ENCODE results near the gene SHC4.
"Not testable (repeated sequence)": the region's sequence is repeated elsewhere in the genome, so short reads cannot be mapped to it uniquely, and the experiment has no call there.

SHC4 gene

DNA sequence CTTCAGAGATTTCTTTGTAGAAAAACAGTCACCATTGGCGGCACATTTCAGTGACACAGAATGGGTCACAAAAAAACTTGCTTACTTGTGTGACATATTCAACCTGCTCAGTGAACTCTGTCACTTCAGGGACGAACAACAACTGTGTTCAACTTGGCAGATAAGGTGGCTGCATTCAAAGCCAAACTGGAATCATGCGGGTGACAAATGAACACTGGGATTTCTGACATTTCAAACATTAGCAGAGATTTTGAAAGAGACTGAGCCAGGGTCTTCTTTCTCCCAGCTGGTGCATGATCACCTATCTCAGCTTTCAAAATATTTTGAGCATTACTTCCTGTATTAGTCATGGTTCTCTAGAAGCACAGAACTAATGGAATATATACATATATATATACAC is 87.7 kb downstream of the SHC4 start:
- DNase-seq = no peak

DNA sequence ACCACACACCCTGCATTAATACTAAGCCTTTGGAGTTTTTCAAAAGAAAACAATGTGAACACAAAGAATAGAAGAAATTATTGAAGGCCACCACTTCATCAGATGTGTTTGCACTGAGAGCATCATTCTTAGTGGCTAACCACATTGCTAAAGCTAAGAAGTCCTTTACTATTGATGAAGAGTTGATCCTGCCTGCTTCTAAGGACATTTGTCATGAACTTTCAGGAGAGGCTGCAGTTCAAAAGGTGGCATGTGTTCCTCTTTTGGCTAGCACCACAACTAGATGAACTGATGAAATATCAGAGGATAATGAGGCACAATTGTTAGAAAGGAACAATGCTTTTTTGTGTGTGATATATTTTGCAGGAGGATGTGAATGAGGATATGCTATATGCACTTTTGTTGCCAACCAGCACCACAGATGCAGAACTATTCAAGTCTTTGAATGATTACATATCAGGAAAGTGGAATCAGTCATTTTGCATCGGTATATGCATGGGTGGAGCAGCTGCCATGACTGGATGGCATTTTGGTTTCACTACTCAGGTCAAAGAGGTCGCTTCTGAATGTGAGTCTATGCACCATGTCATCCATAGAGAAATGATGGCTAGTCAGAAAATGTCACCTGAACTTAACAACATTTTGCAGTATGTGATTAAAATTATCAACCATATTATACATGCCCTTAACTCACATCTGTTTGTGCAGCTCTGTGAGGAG is 88.3 kb downstream of the SHC4 start:
- DNase-seq = peak; percentile 37

DNA sequence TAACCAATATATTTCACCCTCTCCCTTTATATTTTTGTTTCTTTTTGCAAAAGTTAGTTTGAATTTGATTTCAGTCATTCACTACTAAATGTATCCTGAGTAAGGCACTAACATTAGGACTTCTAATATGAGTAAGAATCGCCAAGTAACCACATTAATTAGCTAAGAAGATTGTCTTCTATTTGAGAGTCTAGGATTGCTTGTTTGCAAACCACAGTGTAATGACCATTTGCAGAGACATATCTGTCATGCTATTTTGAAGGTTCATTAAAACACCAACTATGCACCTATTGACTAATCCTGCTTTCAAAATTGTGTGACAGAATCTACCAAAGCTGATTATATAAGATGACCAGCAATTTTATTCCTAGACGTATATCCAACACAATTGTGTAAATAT is 91.1 kb downstream of the SHC4 start:
- DNase-seq = no peak

DNA sequence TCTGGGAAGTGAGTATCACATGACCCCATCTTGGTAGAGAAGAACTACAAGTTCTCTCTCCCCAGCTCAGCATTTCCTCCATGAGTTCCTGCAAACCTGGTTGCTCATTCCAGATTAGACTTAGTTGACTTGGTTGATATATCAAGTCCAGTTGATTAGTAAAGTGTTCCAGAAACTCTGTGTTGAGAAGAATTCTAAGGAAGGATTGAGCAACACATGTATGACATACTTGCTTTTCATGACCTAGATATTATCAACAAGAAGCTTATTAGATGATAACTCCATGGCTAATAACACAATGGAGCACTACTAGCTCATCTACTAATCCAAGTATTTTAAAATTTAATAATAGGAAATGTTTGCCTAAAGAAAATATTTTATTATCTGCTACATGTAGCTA is 92.2 kb downstream of the SHC4 start:
- no peak for DNase-seq

DNA sequence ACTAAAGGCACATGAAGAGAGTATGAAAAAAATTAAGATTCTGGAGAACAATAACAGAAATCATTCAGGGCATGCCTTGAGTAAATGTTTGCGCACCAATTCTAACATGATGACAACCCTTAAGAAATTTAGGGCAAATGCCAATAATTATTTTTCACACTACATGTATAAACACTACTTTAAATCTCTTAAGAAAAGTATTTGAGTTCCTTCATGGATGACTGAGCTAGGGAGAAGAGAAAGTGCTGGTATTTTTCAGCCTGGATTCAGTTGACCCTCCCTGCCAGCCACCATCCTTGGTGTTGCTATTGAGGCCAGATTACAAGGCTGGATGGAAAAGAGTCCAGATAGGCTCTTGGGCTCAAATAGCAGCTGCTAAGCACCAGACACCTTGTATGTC is 93.8 kb downstream of the SHC4 start:
- no peak for DNase-seq

DNA sequence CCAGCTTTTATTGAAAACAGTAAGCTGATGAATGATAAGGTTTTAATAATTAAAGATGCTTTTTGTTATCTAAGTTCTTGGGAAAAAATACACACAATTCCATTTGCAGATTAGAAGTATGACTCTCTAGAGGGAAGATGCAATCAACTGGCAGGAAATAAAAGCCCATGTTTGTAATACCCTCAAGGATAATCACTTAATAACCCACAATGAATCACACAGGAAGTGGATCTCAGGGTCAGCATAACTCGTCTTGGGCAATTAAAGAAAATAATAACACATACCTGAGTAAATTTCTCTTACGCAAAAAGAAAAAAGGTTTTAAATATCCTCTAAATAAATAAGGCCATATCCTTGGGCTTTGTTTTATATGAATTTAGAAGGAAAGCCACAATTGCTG is 95.2 kb downstream of the SHC4 start:
- no peak for DNase-seq

DNA sequence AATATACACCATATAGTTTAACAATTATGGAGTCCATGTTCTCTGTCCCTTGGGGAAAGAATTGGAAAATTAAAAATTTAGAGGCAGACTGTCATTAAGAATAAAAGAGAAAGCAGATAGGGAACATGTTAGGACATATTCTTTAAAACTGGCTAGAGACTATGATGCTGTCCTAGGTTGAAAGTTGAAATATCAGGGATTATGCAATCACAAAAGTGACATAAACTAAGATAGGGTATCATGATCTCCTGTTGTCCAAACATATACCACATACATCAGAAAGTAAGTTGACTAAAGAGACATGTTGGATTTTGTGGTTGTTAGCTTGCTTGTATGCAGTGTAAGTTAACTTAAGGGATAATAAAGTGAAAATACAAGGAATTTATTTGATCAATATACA is 95.7 kb downstream of the SHC4 start:
- no peak for DNase-seq

DNA sequence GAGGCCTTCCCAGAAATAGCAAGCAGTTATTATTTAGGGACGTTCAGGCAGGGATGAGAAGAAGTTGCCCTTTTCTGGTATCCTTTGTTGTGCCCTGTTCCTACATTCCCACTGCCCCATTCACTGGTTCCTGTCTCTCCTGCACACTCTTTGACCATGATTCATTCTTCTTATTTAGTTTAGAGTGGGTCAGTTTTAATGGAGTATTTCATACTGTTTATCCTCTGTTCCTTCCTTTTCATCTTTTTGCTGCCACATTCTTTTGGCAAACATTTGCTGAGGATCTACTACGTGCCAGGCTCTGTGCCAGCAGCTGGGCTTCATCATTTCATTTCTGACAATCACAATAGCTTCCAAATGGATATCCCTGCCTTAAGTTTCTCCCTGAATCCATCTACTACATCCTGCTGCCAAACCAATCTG is 97.6 kb downstream of the SHC4 start:
- DNase-seq = no peak

DNA sequence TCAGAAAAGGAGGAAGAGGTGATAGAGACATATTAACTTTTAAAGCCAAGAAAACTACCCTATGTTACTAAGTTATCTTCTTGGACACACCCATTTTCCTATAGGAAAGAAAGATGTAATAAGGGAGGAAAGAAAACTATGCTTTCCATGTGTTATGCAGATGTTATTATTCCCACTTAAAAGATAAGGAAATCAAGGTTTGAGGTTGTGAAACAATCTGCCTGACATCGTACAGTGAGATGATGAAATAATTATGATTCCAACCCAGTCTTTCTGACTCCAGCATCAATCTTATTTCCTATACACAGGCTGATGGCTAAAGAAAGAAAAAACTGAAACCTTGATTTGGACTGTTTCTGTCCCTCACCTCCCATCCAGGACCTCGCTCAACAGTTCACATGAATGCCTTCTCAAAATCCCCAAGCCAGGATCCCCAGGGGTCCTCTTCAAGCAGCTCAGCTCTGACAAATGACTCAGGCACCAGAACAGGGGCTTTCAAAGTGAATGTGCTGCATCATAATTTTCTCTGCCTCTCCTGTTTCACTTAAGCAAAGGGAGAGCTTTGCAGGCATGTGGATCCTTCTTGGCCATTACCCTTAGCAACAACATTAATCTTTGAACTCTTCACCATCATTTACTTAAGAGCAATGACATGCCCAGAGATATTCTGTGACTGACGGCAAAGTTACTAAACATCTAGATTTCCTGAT is 98.2 kb downstream of the SHC4 start:
- no peak for DNase-seq

DNA sequence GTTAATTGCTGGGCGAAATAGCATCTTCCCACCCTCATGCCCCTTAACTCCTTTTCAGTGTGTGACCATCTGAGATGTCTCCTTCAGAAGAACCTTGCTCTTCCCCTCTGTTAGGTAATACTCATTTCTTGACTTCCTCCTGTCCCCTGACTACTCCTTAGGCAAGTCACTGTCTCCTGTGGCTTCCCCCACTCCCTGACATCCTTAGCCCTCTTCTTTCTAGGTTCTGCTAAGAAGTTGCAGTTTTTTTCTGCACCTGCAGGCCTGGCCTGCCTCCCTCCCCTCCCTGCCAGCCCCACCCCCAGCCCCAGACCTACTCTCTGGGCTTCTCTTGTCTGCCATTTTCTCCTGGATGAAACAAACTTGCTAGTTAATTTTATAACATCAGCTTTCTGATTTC is 101.0 kb downstream of the SHC4 start:
- peak; percentile 54 for DNase-seq

DNA sequence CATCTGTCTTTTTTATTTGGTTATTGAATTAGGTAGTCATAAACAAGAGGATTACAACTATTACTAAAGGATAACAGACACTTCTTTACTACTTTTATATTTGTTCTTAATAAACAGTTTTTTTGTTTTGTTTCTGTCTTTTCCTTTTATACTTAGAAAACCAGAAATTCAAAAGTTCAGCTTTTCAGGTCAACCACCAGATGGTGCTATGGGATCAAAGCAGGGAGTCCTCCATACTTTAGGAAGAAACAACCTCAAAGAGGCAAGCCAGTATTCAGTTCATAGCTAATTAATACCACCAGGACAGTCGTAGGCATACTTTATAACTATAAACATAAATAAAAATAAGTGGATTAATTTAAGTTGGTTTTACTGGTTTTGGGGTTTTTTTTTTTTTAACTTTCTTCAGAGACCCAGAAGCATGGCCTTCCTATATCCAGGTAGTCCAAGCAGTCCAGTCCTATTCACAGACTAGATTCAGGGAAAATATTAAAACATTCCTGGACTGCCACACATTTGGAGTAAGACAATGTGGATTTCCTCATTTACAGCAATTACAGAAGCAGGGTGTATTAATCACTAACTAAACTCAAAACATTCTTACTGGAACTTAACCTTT is 101.8 kb downstream of the SHC4 start:
- peak; percentile 82 for DNase-seq

DNA sequence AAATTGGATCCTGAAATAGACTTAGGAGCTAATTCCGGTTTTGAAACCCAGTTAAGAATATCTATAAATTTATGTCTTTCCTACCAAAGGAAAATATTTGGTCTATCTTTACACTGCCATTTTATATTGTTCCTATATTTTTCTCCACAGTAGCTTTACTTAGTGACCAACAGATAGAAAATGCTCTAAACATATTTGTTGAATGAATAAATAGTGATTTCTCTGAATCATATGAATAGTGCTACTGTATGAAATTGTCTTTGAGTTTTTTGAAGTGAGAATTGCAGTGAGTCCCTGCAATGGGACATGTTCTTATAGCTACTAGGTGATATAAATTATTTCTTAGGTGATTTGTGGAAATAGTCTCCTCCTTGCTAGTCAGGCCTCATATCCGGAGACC is 104.3 kb downstream of the SHC4 start:
- no peak for DNase-seq

DNA sequence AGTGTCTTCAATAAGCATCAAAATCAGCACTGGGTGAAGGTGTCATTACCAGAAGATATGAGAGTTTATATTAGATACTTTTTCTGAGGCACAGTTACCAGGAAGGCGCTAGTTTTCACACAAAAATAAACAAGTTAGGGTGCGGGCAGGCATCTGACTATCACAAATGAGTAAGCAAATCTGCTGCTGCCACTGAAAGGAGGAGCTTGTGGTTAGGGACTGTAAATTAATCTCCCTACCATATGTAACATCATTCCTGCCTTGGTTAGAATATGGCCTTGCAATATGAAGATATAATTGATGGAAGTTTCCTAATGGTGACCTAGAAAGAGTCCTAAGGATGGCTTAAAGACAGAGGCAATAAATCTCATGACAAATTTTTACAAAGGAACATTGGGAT is 105.3 kb downstream of the SHC4 start:
- DNase-seq = peak; percentile 55

DNA sequence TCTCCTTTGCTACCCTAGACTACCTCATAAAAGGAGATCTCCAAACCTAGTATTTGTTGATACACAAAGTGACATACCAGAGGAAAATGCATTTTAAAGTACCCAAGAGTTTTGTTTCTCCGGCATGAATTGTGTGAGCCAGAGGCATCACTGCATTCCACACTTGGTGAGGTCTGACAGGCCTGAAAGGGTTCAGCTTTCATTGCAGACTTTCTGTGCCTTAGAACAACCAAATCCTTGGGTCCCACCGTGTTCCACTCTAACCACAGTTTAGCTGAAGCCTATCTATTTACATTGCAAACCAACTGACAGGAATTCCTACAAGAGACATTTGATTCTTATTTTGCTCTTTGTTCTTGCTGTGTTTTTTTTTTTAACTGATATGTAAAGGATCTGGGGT is 106.8 kb downstream of the SHC4 start:
- no peak for DNase-seq

DNA sequence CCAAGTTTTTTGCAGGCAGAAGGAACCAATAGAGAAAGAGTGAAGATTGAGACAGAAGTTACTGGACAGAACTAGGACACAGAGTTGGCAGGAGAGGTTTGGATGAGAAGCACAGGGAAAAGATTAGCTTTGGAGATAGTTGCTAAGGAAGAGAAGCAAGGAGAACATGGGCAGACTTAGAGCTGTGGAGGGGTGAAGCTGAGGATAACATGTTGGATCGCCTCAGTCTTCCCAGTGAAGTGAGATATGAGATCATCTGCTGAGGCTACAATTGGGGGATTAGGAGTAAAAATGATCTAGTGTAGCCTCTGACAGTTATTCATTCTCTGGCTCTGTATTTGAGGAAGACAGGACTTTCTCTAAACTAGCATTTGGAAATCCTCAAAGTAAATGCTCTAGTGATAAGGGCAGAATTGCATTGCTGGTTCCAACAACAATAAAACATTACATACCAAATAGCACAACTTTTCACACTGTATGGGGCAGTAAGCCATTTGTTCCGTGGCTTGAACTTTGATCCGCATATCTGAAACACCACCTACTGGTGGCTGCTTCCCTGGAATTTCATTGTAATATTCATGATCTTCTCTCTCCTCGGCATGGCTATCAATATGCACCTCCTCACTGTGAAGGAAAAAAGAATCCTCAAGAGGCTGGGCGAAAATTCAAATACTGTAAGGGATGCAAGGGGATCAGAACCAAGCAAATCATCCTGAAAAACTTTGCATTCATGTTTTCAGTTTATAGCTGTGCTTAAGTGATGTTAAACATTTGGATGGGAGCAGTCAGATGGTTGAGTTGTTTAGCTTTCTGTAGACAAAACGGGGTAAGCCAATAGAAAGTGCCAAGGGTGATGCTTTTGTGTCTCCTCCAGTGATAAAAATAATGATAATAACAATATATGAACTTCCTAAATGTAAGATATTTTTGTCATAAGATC is 107.9 kb downstream of the SHC4 start:
- DNase-seq = no peak

DNA sequence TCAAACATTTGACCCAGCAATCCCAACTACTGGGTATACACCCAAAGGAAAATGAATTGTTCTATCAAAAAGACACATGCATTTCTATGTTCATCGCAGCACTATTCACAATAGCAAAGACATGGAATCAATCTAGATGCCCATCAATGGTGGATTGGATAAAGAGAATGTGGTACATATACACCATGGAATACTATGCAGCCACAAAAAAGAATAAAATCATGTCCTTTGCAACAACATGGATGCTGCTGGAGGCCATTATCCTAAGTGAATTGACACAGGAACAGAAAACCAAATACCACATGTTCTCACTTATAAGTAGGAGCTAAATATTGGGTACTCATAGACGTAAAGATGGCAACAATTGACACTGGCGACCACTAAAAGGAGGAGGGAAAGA is 109.3 kb downstream of the SHC4 start:
- DNase-seq = not testable (repeated sequence)

DNA sequence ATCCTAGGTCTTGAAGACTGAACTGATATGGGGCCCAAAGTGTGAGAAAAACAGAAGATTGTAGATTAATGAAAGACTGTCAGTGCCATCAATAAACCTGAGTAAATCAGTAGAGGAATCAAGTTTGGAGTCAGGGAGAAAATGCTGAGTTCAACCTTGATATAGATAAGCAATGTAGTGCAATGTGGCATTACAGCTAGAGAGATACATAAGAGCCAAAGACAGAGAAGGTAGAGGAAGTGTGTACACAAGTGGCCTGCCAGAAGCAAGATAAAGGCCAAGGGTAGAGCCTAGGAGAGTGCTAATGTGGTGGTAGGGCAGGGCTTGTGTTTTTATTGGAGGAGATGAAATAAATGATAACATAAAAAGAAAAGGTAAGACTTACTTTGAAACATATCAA is 111.8 kb downstream of the SHC4 start:
- no peak for DNase-seq

DNA sequence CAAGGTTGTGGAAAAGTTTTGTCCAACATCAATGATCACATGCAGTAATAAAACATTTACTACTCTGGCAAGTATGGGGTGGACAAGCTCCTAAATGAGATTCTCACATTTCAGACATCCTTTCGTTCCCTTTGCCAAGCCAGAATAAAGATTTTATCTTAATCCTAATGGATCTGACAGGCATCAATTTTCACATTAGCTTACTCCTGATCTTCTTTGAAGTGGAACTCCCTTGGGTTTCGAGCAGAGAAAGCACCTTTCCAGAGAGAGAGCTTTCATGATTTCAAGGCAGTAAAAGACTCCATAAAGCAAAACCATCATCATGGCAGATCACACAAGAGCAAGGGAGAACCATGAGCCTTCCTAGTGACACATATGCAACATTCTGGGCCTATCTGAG is 113.1 kb downstream of the SHC4 start:
- no peak for DNase-seq

DNA sequence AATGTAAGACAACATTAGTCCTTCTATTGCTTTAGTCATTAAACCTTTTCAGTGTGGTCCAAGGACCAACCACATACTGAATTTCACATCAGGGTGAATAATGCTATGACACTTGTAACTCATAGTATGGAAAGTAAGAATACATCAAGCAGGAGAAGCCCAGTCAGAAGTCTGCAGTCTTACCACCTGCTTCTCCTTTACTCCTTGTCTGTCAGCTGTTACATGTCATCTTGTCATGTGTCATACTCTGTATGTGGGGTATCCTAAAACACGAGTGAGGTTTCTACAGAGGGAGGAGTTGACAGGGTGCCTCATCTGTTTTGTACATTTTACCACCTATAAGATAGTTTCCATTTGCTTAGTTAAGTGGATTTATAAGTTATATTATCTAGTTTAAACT is 118.6 kb downstream of the SHC4 start:
- DNase-seq = no peak

DNA sequence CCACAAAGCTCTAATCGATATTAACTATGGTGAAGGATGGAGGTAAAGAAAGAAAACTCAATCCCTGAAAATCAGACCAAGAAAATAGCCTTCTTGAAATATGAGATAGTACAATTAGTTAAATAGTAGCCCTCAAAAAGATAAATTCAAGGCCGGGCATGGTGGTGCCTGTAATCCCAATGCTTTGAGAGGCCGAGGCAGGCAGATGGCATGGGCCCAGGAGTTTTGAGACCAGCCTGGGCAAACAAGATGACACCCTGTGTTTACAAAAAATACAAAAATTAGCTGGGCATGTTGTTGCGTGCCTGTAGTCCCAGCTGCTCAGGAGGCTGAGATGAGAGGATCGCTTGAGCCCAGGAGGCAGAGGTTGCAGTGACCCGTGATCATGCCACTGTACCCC is 121.2 kb downstream of the SHC4 start:
- no peak for DNase-seq

DNA sequence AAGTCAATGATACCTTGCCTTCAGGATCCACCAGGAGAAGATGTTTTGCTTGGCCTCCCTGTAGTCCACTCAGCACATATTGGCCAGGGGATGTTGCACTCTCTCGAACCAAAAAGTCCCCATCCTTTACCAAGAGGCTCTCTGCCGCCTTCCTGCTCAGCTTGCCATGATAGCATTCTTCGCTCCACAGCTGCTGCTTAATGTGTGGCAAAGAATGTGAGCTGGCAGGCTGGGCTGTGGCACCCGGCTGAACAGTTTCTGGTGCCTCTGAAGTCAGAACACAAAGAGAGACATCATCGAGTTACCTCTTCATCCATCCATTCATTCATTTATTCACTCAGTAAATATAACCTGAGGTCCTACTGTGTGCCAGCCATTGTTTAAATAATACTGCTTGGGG is 129.0 kb downstream of the SHC4 start:
- DNase-seq = no peak

DNA sequence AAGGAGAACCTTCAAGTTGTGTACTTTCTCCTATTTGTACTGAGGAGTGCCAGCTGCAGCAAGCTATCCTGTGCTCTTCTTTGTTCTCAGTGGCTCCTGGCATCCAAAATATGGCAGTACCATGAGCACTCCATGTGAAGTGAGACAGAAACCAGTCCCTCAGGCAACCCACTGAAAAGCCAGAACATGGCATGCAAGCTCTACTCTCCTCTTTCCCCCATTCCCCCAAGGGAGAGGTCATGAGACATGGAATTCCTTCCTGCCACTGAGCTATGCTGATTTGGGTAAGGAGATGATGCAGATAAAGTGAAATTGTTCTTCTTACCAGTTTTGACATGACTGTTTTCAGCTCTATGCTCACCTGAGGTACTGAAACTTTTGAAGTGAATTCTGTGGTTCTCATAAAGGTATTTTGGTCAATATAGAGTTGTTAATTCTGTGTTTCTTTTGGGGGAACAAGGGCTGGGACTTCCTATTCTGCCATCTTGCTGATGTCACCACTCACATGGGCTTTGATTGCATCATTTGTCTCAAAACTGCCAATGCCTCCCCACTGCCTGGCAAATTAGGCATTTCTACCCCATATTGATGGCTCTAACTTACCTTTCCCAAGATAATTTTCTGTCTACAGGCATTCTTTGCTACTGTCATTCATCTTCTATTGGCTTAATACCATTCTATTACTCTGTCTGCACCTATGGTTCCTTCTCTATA is 130.0 kb downstream of the SHC4 start:
- DNase-seq = no peak

DNA sequence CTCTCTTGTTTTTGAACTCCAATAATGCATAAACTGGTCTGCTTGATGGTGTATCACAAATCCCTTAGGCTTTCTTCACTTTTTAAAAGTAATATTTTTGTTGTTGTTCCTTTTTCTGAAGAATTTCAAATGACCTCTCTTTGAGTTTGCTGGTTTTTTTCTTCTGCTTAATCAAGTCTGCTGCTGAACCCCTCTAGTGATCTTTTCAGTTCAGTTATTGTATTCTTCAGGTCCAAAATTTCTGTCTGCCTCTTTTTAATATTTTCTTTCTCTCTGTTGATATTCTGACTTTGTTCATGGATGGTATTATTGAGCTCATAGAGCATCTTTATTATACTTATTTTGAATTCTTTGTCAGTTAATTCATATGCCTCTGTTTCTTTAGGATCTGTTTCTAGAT is 131.1 kb downstream of the SHC4 start:
- DNase-seq = no peak
